ENCODE results near the gene ECHDC1. TPM values are rescaled to one million over a fixed set of nuclear protein-coding genes. Genes with fewer than 3 reads are reported as not detected.
A peak's percentile ranks its signal among the peaks of the same experiment; 100 is the strongest.

The ECHDC1 gene
- total and polyA plus RNA-seq, 2 donors from 2014 or later, result 44.4 to 76.7 TPM

DNA sequence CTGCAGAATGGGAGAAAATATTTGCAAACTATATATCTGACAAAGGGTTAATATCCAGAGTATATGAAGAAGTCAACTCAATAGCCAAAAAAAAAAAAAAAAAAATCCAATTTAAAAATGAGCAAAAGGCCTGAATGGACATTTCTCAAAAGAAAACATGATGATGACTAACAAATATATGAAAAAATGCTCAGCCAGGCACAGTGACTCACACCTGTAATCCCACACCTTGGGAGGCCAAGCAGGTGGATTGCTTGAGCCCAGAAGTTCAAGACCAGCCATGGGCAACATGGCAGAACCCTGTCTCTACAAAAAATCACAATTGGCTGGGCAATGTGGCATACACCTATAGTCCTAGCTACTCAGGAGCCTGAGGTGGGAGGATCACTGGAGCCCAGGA is 2.1 kb upstream of the ECHDC1 start:
- TF ChIP-seq, protein P1, sequence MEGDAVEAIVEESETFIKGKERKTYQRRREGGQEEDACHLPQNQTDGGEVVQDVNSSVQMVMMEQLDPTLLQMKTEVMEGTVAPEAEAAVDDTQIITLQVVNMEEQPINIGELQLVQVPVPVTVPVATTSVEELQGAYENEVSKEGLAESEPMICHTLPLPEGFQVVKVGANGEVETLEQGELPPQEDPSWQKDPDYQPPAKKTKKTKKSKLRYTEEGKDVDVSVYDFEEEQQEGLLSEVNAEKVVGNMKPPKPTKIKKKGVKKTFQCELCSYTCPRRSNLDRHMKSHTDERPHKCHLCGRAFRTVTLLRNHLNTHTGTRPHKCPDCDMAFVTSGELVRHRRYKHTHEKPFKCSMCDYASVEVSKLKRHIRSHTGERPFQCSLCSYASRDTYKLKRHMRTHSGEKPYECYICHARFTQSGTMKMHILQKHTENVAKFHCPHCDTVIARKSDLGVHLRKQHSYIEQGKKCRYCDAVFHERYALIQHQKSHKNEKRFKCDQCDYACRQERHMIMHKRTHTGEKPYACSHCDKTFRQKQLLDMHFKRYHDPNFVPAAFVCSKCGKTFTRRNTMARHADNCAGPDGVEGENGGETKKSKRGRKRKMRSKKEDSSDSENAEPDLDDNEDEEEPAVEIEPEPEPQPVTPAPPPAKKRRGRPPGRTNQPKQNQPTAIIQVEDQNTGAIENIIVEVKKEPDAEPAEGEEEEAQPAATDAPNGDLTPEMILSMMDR (IDR thresholded peaks at IDR 0.05; ENCODE audit: borderline replicate concordance, extremely low read depth, insufficient read depth), result no peak
- Histone ChIP-seq H3K9me3 (ENCODE audit: control insufficient read depth in 2 of 3, insufficient read depth in 1 of 3, low read length in 3 of 3) (peaks cover 0 to 4% (median 3%) of the 10 kb centered on the region in 3 donors), H3K27ac (ENCODE audit: low read depth in 2 of 2, low read length in 2 of 2) (no peak overlapping the region), H3K27me3 (ENCODE audit: control insufficient read depth, insufficient read depth, low read length) (no peaks in the 10 kb centered on the region), H3K9ac (ENCODE audit: low read length in 3 of 3) (no peak overlapping the region), H3K4me1 (ENCODE audit: control insufficient read depth in 2 of 3, insufficient read depth in 2 of 3, low read depth in 1 of 3, low read length in 3 of 3) (peaks cover 0 to 13% (median 2%) of the 10 kb centered on the region in 3 donors), H3K36me3 (ENCODE audit: control insufficient read depth in 2 of 3, insufficient read depth in 3 of 3, low read length in 3 of 3) (no peaks in the 10 kb centered on the region), H3K4me3 (ENCODE audit: low read length in 3 of 3) (no peak overlapping the region)
- intact Hi-C loops (cut with DNase I), result no loop called here
- no peak for FAIRE-seq
- no peak for DNase-seq

DNA sequence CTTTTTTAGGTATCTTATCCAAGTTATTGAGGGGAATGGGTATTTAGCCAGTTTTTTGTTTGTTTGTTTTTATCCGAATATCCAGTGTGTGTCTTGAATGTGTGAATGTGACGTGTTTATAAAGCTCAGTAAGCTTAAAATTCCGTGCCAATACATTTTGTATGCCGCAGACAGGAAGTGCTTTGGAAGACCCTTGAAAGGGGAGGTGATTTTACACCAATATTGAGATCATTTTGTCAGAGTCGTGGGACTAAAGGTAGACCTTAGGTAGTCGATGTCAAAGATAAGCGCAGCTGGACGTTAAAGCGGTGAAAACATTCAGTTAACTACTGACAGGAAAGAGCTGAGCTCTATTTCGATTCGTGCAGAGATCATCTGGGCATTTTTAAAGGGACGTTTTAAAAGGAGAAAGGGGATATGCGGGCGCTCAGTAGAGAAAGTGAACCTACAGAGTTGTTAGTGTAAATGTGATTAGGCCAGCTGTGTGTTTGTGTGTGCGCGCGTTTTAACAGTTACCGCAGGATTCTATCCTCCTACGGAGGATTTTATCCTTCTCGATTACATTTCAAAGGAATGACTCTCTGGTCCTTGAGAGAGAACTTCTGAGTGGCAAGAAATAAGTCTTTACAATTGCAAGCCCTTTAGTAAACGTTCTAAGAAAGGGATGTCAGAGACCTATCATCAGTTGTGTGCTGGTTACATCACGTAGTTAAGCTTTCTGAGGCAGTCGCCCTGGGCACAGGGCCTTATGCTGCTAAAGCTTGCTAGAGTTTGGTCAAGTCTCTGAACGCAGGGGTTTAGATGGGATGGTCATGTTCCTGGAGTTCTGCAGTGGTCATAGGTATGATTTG is 625 bp upstream of the ECHDC1 start:
- DNase-seq (peak in 3 of 5 donors; percentile 24 to 77 (median 61)), FAIRE-seq (no peak)
- Histone ChIP-seq H3K9ac (ENCODE audit: low read length in 3 of 3) (peak overlapping the region; percentile 81 to 99 (median 83)), H3K4me1 (ENCODE audit: control insufficient read depth in 2 of 3, insufficient read depth in 2 of 3, low read depth in 1 of 3, low read length in 3 of 3) (peaks cover 0 to 13% (median 5%) of the 10 kb centered on the region in 3 donors), H3K27me3 (ENCODE audit: control insufficient read depth, insufficient read depth, low read length) (no peaks in the 10 kb centered on the region), H3K36me3 (ENCODE audit: control insufficient read depth in 2 of 3, insufficient read depth in 3 of 3, low read length in 3 of 3) (no peaks in the 10 kb centered on the region), H3K9me3 (ENCODE audit: control insufficient read depth in 2 of 3, insufficient read depth in 1 of 3, low read length in 3 of 3) (peaks cover 0 to 3% (median 0%) of the 10 kb centered on the region in 3 donors), H3K27ac (ENCODE audit: low read depth in 2 of 2, low read length in 2 of 2) (peak overlapping the region; percentile 66 to 74), H3K4me3 (ENCODE audit: low read length in 3 of 3) (peak overlapping the region; percentile 96 to 99 (median 98))
- TF ChIP-seq, protein P1 (IDR thresholded peaks at IDR 0.05; ENCODE audit: borderline replicate concordance, extremely low read depth, insufficient read depth), result no peak
- intact Hi-C loops (cut with DNase I), result no loop called here

DNA sequence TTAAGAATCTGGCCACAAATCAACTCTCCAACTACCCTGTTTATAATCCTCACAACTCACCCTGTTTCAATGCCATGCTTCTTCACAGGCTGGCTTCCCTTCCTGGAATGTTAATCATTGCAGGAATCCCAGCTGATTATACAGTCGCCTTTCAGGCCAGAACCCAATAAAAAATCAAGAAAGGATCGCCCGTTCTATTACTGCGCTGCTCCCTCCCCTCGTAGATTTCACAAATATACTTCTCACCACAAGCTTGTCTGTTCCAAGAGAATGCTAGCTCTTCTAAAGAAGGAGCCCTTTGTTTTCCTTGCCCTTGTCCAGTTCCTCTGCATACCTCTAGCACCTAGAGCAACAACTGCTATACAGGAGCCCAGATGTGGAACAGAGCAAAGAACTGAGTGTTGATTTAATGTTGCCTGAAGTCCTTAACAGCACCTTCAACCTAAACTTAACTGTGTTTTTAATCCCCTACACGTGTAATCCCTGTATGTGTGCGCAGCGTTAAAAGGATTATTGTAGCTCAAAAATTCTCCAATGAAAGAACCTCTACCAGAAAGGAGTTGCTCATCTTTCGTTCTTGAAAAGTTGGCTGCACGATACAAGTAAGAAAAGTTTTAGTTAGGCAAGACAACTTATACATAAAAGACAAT is 988 bp downstream of the ECHDC1 start:
- Histone ChIP-seq H3K4me3 (ENCODE audit: low read length in 3 of 3) (peak overlapping the region; percentile 96 to 99 (median 98)), H3K4me1 (ENCODE audit: control insufficient read depth in 2 of 3, insufficient read depth in 2 of 3, low read depth in 1 of 3, low read length in 3 of 3) (peaks cover 0 to 13% (median 5%) of the 10 kb centered on the region in 3 donors), H3K27me3 (ENCODE audit: control insufficient read depth, insufficient read depth, low read length) (no peaks in the 10 kb centered on the region), H3K27ac (ENCODE audit: low read depth in 2 of 2, low read length in 2 of 2) (peak overlapping the region; percentile 7 to 66), H3K9ac (ENCODE audit: low read length in 3 of 3) (peak overlapping the region; percentile 81 to 99 (median 83)), H3K36me3 (ENCODE audit: control insufficient read depth in 2 of 3, insufficient read depth in 3 of 3, low read length in 3 of 3) (no peaks in the 10 kb centered on the region), H3K9me3 (ENCODE audit: control insufficient read depth in 2 of 3, insufficient read depth in 1 of 3, low read length in 3 of 3) (no peaks in the 10 kb centered on the region)
- FAIRE-seq, result no peak
- TF ChIP-seq, protein P1 (IDR thresholded peaks at IDR 0.05; ENCODE audit: borderline replicate concordance, extremely low read depth, insufficient read depth), result no peak
- DNase-seq, result peak in 4 of 5 donors; percentile 41 to 76 (median 59)
- intact Hi-C loops (cut with DNase I), result no loop called here
